GM13977 (cell line): ENCODE results near the gene RAPGEF2.

Experiments
- DNase-seq: peaks from one replicate; pipeline ENCODE4 v3.0.0; 2012; ENCODE audit warnings: low spot score
- in situ Hi-C: fragments of 300-500 bp; cut with MboI; formaldehyde crosslinking; loops from one replicate; pipeline ENCODE4 v1.12.0; 2022; ENCODE audit warnings: low sequenced_read_pairs, low pct_unique_long_range_greater_than_20kb, mixed read lengths, inconsistent platforms; ENCODE audit not compliant: unreplicated experiment
- TF ChIP-seq, protein P1 (sequence below): IDR thresholded peaks from 2 replicates; pipeline ENCODE4 v1.5.1; 2012; ENCODE audit warnings: mild to moderate bottlenecking, control low read depth; ENCODE audit not compliant: insufficient read depth; ENCODE audit errors: extremely low read depth, missing control alignments

The RAPGEF2 gene

DNA sequence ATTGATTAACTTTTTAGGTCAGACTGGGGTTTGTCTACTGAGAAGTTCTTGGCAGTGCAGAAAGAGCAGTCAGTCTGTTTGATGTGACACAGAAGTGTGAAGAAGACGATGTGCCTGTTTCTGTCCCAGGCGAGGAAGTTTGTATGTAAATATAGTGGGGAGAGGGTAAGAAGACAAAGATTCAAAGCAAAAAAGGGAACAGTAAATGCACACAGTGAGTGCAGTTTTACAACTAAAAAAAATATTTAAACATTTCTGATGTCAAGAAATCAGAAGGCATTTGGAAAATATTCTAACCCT, 264.9 kb downstream of the RAPGEF2 start:
- in situ Hi-C loops: no loop called here
- TF ChIP-seq, protein P1, sequence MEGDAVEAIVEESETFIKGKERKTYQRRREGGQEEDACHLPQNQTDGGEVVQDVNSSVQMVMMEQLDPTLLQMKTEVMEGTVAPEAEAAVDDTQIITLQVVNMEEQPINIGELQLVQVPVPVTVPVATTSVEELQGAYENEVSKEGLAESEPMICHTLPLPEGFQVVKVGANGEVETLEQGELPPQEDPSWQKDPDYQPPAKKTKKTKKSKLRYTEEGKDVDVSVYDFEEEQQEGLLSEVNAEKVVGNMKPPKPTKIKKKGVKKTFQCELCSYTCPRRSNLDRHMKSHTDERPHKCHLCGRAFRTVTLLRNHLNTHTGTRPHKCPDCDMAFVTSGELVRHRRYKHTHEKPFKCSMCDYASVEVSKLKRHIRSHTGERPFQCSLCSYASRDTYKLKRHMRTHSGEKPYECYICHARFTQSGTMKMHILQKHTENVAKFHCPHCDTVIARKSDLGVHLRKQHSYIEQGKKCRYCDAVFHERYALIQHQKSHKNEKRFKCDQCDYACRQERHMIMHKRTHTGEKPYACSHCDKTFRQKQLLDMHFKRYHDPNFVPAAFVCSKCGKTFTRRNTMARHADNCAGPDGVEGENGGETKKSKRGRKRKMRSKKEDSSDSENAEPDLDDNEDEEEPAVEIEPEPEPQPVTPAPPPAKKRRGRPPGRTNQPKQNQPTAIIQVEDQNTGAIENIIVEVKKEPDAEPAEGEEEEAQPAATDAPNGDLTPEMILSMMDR: no peak
- no peak for DNase-seq

DNA sequence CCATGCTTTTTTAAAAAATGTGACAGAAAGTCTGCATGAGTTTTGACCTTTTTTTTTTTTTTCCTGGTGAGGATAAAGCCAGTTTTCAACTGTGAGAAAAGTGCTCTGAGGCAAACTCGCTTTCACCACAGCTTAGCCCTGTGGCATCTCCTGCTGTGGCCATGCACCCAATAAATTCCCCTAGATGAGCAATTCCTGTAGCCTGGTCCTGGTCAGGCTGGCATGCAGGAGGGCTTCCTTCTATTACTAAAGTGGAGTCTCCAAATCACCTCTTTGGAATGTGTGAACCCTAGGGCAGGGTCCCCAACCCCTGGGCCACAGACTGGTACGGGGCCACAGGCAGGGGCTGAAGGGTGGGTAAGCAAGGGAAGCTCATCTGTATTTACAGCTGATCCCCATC, 265.4 kb downstream of the RAPGEF2 start:
- in situ Hi-C loops: no loop called here
- no peak for DNase-seq
- TF ChIP-seq, protein P1: no peak

DNA sequence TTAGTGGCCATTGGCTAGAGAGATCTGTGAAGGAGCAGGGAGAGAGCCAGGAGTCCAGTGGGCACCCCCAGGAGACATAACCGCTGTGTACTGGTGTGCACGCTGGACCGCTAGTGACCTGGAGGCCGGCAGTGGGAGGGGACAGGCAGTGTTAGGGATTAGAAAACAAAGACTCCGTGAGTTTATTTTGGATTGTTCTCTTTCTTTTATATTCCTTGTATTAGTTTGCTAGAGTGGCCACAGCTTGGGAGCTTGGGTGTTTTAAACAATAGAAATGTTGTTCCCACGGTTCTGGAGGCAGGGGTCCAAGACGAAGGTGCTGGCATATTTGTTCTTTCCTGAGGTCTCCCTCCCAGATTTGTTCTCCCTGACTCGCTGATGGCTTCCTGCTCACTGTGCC, 266.4 kb downstream of the RAPGEF2 start:
- TF ChIP-seq, protein P1: no peak
- in situ Hi-C loops: no loop called here
- DNase-seq: no peak

DNA sequence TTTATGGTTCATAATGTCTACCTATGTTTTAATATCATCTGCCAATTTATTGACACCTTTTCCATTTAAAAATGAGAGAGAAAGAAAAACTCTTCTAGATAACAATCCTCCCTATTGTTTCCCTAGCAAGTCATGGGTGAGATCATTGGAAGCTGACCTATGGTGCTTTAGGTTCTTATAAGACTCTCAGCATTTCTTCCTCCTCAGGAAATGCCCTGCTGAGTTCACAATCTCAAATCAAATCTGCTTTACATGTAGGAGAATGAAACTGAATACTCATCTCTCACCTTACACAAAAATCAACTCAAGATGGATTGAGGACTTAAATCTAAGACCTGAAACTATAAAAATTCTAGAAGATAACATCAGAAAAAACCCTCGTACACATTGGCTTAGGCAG, 267.4 kb downstream of the RAPGEF2 start:
- TF ChIP-seq, protein P1: no peak
- no peak for DNase-seq
- in situ Hi-C loops: no loop called here

DNA sequence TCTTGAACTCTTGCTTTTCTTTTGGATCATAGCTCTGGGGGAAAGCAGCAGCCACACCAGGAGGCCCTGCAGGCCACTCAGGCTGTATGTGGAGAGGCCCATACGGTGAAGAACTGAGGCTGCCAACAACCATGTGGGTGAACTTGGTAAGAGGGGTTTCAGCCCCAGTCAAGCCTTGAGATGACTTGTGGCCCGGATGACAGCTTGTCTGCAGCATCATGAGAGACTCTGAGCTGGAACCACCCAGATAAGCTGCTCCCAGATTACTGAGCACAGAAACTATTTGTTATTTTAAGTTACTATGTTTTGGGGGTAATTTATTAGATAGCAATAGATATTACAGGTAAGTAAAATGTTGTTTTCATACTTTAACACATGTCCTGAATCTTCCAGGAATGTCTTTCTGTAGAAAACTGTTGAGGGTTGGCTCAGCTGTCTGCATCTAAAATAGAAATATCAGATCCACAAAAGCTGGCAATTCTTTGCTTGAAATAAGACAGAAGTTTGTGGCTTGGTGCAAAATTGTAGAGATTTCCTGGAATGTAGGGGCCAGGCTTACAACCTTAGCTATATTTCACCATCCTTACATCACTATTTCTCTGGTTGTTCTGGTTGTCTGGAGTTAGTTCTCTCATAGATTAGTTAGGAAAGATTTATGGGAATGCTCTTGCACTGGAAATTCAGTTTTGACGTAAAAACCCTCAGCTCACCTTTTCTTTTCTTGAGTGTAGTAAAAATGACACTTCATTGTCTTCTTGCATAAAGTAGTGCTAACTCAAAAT, 272.1 kb downstream of the RAPGEF2 start:
- no peak for DNase-seq
- TF ChIP-seq, protein P1: no peak
- in situ Hi-C loops: no loop called here

DNA sequence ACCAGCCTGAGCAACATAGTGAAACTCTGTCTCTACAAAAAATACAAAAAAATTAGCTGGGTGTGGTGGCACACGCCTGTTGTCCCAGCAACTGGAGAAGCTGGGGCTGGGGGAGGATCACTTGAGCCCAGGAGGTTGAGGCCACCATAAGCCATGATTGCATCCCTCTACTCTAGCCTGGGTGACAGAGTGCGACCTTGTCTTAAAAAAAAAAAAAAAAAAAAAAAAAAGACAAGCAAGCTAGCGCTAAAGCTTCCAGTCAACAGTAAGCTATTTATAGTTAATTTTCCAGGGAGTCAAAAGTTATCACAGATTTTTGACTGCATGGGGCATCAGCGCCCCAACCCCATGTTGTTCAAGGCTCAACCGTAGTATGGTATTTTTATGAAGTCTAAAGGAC, 273.4 kb downstream of the RAPGEF2 start:
- in situ Hi-C loops: no loop called here
- TF ChIP-seq, protein P1: no peak
- DNase-seq: no peak
